NCI-H748 (cell line): ENCODE data around the gene DCAF6.

ENCODE experiments used
- DNase-seq: peaks from one replicate; lab custom pipeline; 2025; ENCODE audit not compliant: unreplicated experiment; lab: John Stamatoyannopoulos, UW

Gene DCAF6

GRCh38 chr1:168083456-168084325 lies 147.2 kb downstream of the DCAF6 start:
- DNase-seq, result no peak

- peak; percentile 27 for DNase-seq
Measured at GRCh38 chr1:168084396-168085231, 148.1 kb downstream of the DCAF6 start.

GRCh38 chr1:168085401-168085872 lies 149.0 kb downstream of the DCAF6 start:
- no peak for DNase-seq

- DNase-seq, result no peak
Measured at GRCh38 chr1:168086438-168086837, 150.0 kb downstream of the DCAF6 start.

GRCh38 chr1:168087696-168088095 lies 151.2 kb downstream of the DCAF6 start:
- no peak for DNase-seq

GRCh38 chr1:168088511-168089325 lies 152.2 kb downstream of the DCAF6 start:
- no peak for DNase-seq

- no peak for DNase-seq
Measured at GRCh38 chr1:168089326-168089978, 153.0 kb downstream of the DCAF6 start.

- no peak for DNase-seq
Measured at GRCh38 chr1:168089979-168090337, 153.5 kb downstream of the DCAF6 start.

GRCh38 chr1:168090395-168090794 lies 153.9 kb downstream of the DCAF6 start:
- DNase-seq, result no peak

- DNase-seq, result no peak
Measured at GRCh38 chr1:168091063-168091462, 154.6 kb downstream of the DCAF6 start.

GRCh38 chr1:168091720-168092550 lies 155.5 kb downstream of the DCAF6 start:
- no peak for DNase-seq

- DNase-seq, result peak; percentile 23
Measured at GRCh38 chr1:168092566-168093355, 156.3 kb downstream of the DCAF6 start.

- DNase-seq, result no peak
Measured at GRCh38 chr1:168093616-168094015, 157.1 kb downstream of the DCAF6 start.

GRCh38 chr1:168095476-168095875 lies 159.0 kb downstream of the DCAF6 start:
- no peak for DNase-seq

GRCh38 chr1:168096296-168097165 lies 160.0 kb downstream of the DCAF6 start:
- DNase-seq, result no peak

- DNase-seq, result no peak
Measured at GRCh38 chr1:168097921-168098528, 161.5 kb downstream of the DCAF6 start.

GRCh38 chr1:168098534-168099320 lies 162.2 kb downstream of the DCAF6 start:
- DNase-seq, result no peak
